Hematopoietic multipotent progenitor cell treated with erythropoietin and hydrocortisone succinate and interleukin-3 and kit ligand, for 8 days (in vitro differentiated cells): ENCODE data around the gene C22orf23.

ENCODE experiments used
- DNase-seq: peaks from one replicate; pipeline ENCODE4 v3.0.0-alpha.2; 2015

Gene C22orf23

GRCh38 chr22:37953437-37954179 is at the start of gene C22orf23, which contains the start of gene POLR2F:
C22orf23 (minus strand) TSS chr22:37953601; CDS start chr22:37953149, 452 bp downstream.
POLR2F (plus strand) TSS chr22:37953699; CDS start chr22:37953788, 89 bp downstream.
- peak; percentile 97 for DNase-seq

DNA sequence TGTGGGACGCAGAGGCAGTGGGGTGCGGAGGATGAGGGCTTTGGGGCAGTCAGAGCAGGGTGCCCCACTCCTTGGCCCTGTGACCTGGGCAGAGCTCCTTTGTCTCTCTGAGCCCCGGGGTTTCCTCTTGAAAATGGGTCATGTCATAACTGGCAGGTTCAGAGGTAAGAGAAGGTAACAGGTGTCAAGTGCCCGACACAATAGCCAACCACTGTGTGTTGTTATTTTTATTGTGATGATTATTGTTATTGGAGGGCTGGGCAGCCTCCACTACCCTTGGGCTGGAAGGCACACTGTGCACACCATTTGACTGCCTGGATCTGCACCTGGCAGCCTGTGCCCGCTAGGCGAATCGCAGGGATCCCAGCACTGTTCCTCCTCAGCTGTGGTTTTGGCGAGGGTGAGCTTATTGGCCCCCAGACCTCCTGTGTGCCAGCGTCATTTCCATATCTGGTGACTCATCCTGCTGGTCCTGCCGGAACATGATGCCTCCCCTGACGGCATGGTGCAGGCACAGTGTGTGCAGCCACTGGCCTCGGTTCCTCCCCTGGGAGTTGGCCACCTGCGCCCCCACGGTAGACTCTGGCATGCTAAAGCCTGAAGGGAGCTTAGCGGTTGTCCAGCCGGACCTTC is 46.4 kb upstream of the C22orf23 start:
- peak; percentile 82 for DNase-seq

- DNase-seq = peak; percentile 16
These were observed 45.8 kb upstream of the C22orf23 start for GRCh38 chr22:37999236-37999635.

DNA sequence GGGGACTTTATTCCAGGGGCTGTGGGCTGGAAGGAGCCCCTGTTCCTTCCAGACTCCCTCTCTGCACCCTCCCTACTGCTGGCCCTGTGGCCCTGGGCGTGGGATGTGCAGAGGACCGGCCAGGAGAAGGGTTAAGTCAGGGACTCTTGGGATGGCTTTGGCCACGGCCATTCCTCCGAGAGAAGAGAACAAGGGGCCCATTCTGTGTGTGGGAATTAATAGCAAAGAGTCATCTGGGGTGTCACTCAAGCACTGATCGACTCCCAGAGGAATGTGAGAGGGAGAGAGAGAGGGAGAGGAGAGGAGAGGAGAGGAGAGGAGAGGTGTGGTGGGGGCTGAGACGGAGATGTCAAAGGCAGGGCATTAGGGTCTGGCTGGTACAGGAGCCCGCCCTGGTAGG is 45.1 kb upstream of the C22orf23 start:
- DNase-seq = no peak

DNA sequence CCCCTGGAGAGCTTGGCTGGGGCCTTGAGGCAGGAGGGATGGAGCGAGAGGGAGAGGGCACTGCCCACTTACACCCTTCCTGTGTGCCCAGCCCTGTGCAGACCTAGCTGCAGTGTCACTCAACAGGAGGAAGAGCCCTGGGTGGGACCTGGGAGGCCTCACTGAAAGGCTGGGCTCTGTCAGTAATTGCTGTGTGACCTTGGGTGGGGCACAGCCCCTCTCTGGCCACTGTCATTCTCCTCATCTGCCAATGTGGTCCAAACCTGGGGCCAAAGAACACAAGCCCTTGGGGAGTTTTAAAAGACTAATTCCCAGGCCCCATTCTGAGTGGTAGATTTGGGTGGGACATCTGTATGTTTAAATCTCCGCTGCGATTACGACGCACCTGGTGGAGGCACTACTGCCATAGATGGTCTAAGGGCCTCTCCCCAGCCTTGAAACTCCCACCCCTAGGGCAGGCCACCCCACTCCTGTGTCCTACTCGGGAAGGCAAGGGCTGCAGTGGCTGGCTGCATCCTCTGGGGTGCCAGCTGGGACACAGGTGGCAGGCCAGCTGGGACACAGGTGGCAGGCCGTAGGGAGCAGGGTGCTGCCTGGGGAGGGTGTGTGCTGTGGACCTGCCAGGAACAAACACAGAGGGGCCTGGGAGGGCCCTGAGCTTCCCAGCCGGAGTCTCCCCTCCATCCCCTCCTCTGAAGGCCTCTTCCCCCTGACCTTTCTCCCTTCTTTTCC is 43.3 kb upstream of the C22orf23 start:
- DNase-seq = peak; percentile 23

- peak; percentile 45 for DNase-seq
These were observed 42.7 kb upstream of the C22orf23 start for GRCh38 chr22:37996079-37996478.

DNA sequence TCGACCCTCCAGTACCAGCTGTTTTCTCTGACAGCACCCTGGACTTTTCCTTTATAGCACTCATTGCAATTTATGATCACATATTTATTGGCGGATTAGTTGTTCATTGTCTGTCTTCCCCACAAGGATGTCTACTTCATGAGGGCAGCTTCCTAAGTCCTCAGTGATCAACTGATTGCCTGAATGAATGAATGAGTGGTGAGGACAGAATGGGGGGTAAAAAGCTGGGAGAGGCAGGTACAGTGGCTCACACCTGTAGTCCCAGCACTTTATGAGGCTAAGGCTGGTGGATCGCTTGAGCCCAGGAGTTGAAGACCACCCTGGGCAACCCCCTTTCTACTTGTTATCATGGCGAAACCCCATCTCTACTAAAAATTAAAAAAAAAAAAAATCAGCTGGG is 42.1 kb upstream of the C22orf23 start:
- no peak for DNase-seq

- no peak for DNase-seq
These were observed 41.6 kb upstream of the C22orf23 start for GRCh38 chr22:37994982-37995381.

DNA sequence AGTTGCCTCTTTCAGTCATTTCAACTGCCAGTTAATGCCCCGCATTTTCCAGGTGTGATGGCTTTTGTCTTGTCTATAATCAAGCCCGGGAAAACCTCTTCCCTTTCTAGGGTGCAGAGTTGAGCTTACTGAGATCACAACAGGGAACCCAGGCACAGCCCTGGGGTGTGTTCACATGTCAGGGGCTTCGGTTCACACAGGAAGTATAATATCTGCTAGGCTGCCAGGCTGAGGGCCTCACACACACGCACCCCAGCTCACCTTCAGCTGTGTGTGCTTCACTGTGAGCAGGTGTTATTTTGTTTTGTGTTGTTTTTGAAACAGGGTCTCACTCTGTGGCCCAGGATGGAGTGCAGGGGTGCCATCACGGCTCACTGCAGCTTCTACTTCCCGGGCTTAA is 40.6 kb upstream of the C22orf23 start:
- DNase-seq = no peak

DNA sequence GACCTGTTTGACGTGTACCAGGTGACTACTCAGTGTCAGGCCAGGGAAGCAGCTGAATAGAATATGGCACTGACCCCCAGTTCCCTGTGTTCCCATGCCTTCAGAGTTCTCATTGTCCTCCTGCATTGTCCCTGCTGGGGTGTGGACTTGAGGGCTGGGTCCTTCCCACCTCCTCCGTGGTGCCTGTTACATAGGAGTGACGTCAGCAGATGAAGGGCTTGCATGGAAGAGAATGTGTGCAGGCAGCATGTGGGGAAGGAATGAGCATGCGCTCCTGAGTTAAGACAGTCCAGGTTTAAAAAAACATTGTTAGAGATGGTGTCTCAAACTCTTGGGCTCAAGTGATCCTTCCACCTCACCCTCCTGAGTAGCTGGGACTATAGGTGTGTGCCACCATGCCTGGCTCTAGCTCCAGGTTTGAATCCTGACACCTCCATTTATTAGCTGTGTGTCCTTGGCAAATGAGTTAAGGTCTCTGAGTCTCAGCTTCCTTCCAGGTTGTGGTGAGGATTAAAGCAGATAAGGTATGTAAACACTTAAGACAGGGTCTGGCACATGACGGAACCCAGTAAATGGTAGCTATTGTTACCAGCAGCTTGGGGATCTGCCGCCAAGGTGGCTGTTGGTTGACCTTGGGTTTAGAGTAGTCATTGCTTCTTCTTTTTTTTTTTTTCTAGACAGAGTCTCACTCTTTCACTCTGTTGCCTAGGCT is 38.5 kb upstream of the C22orf23 start:
- DNase-seq = no peak

- DNase-seq = no peak
These were observed 37.5 kb upstream of the C22orf23 start for GRCh38 chr22:37990862-37991261.

DNA sequence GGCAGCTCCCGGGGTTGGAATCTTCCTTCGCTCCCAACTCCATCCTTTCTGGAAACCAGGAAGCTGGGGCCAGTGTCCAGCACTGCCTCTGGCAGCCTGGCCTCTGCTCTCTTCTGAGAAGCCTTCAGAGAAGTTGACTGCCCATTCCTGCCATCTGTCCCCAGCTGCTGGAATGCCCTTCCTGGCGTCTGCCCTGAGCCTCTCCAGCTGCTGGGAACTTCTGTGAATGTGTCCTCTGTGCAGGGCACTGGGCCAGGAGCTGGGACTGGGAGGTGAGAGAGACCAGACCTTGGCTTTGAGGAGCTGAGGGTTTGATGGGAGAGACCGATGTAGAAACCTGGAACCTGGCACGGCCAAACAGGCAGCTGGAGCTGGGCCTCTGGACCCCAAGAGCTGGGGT is 36.9 kb upstream of the C22orf23 start:
- DNase-seq = no peak

DNA sequence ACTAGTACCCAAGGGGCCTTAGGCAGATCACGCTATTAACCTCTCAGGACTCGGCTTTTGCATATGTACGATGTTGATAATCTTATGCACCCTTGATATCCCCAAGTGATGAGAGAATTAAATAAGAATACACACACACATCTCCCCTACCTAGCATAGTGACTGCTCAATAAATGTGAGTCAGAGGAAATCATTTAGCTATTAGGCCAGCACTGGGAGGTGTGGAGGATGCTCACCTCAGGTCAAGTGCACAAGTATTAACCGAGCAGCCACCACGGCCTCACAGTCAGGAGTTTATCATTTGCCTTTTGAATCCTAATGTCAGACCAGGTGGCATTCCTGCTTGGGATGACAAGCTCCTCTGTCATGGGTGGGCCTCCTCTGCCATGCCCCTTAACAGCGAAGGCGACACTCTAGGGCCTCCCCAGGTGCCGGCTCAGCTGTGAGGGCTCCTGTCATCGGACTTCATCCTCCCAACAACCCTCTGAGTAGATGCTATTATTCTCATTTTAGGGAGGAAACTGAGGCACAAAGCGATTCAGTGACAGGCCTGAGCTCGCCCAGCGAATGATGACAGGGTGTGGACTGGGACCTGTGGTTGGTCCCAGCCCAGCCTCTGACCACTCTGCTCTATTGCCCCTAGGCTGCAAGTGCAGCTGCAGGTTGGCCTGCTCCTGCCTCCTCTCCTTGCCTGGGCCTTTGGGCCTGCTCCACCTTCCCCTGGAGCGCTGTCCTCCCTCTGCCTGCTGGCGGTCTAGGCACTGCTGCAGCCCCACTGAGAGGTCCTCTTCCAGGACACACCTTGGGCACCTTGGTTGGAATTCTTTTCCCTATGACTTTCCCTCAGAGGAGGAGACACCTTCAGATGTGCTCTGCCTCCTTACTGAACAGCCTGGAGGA is 36.0 kb upstream of the C22orf23 start:
- DNase-seq = no peak

DNA sequence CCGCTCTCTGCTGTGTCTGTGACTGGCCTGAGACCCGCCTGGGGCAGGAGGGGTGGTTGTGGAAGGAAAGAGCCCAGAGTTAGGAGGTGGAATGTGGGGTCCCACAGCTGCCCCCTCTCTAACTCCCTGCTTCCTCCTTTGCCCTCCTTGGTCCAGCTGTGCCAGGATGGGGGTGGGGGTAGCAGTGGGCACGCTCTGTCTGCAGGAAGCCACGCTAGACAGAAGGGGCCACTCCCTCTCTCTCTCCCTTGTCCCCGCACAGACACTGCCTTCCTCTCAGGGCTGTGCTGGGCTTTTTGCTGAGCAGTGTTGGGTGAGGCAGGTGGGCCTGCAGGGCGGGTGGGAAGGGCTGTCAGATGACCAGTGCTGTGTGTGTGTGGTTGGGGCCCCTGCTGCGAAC is 33.0 kb upstream of the C22orf23 start:
- no peak for DNase-seq

- no peak for DNase-seq
These were observed 32.4 kb upstream of the C22orf23 start for GRCh38 chr22:37985751-37986281.

DNA sequence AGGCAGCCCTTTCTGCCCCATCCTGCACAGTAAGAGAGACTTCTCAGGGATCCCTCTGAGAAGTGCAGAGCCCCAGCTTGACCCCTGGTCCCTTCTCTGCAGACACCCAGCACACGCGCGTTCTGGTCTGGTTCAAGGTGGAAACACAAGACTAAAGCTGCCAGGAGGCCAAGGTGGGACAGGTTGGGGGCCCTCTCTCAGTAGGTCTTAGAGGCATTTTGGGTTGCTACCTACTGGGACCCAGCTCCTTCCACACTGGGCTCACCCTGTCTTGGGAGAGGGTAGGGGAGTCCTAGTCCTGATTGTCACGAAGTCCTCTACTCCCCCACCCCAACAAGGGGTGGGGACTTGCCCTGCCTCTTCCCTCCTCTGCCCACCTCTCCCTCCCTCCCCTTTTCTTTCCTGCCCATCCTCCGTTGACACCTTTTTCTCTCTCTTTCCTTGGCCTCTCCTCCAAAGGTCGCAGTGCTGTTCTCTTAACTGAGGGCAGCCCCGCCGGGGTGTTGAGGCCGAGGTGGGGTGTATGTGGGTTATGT is 31.7 kb upstream of the C22orf23 start:
- no peak for DNase-seq

- no peak for DNase-seq
These were observed 30.7 kb upstream of the C22orf23 start, which contains the start of gene SOX10 for GRCh38 chr22:37983860-37984791. SOX10 (minus strand) TSS chr22:37984555; CDS start chr22:37983784, 771 bp downstream.

DNA sequence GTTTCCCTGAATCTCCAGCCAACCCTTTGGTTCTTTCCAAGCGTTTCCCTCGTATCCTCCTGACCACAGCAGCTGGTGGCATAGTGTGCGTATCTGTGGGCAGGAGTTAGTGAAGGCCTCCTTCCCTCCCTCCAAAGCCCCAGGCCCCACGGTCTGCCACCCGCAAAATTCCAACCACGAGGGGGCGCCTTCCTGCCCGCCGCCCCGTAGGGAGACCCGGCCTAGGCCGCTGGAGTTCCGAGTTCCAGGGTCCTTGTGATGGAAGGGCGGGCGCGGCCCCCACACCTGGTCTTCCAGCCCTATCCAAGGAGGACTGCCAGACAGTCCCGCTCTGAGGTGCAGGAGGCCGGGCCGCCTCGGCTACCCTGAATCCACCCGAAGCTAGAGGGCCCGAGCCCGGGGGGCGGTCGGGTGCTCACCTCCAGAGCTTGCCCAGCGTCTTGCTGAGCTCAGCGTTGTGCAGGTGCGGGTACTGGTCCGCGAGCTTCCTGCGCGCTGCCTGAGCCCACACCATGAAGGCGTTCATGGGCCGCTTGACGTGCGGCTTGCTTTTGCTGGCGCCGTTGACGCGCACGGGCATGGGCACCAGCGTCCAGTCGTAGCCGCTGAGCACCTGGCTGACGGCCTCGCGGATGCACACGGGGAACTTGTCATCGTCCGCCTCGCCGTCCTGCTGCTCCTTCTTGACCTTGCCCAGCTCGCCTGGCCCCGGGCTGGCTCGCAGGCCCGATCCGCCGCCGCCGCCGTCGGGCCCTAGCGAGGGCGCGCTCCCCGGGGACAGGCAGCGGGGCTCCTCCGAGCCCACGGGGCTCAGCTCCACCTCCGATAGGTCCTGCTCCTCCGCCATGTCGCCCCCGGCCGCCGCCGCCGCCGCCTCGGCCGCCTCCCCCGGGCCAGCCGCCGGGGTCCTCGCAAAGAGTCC is 29.8 kb upstream of the C22orf23 start:
- no peak for DNase-seq
